ENCODE data around the gene RAB17. TPM values are rescaled to one million over a fixed set of nuclear protein-coding genes. Genes with fewer than 3 reads are reported as not detected.

Gene RAB17
- total and polyA plus RNA-seq, 2 of the 8 experiments (the other 6 are each of a cell fraction or from before 2014, with no cell fraction given), result 42.6 to 83.4 TPM

GRCh38 chr2:237614151-237614720 lies 23.7 kb upstream of the RAB17 start (continued):
- peak; percentile 66 to 97 (median 88) for TF ChIP-seq CTCF (IDR thresholded peaks at IDR 0.05; ENCODE audit: control extremely low read depth in 1 of 3, insufficient read depth in 1 of 3, low read depth in 1 of 3, low read length in 3 of 3)
- TF ChIP-seq TEAD4 (IDR thresholded peaks at IDR 0.05; ENCODE audit: low read depth, low read length), result peak; percentile 97
- TF ChIP-seq RXRA (IDR thresholded peaks at IDR 0.05; ENCODE audit: insufficient read depth, low read depth, low read length), result 0 out of 2 replicates have a peak, but pooled peaks have one; percentile 40

Data from H1 (cell line).